GM12878 (cell line): Measurements from ENCODE around the gene PUDP. TPM values are rescaled to one million over a fixed set of nuclear protein-coding genes. Genes with fewer than 3 reads are reported as not detected.

Source experiments
- CUX1 ChIP-seq: IDR thresholded peaks from 2 replicates; pipeline ENCODE4 v1.6.1; 2012; ENCODE audit warnings: improper control_type of control experiment, low read depth, low read length; ENCODE audit not compliant: insufficient replicate concordance
- DPF2 ChIP-seq: fragments of 450-650 bp; IDR thresholded peaks from 2 replicates; pipeline ENCODE4 v1.6.1; 2017; ENCODE audit warnings: mild to moderate bottlenecking
- EP300 ChIP-seq, 2 experiments: fragments of 150-350 bp in 1 of 2; IDR thresholded peaks; 2 replicates each; pipeline ENCODE4 v1.6.1; 2011 to 2012; ENCODE audit warnings: low read depth in 2 of 2, low read length in 2 of 2, borderline replicate concordance in 1 of 2, improper control_type of control experiment in 1 of 2, inconsistent platforms in 1 of 2; ENCODE audit not compliant: control insufficient read depth in 1 of 2
- MTA2 ChIP-seq: fragments of 450-650 bp; IDR thresholded peaks from 2 replicates; pipeline ENCODE4 v1.6.1; 2016; ENCODE audit warnings: low read depth, mild to moderate bottlenecking, moderate library complexity
- RUNX3 ChIP-seq: IDR thresholded peaks from 2 replicates; pipeline ENCODE4 v1.6.1; 2012; ENCODE audit warnings: low read length, inconsistent platforms
- ZBED1 ChIP-seq: IDR thresholded peaks from 2 replicates; pipeline ENCODE4 v1.6.1; 2016; ENCODE audit warnings: borderline replicate concordance
- ZNF384 ChIP-seq: IDR thresholded peaks from 2 replicates; pipeline ENCODE4 v1.6.1; 2012; ENCODE audit warnings: low read depth, mild to moderate bottlenecking, low read length, improper control_type of control experiment, borderline replicate concordance
- polyA plus RNA-seq, 11 experiments: library from polyadenylated mRNA; depleted of rRNA in 4 of 11; unstranded in 6 of 11; stranded (reverse) in 5 of 11; fragments of >200 nt; fragmentation: Nextera tagmentation in 4 of 11; fragmentation: Illumina TruSeq in 1 of 11; extraction: Ambion mirVana in 4 of 11; extraction: Trizol in 1 of 11; gene quantifications; 1 replicate in 1 of 11; 2 replicates in 10 of 11; pipeline versions ENCODE4 v1.2.1 to v1.2.3, GENCODE V29; 2011 to 2016; ENCODE audit warnings: inconsistent platforms in 2 of 11, missing spikeins in 2 of 11, low read depth in 1 of 11
- total RNA-seq, 4 experiments: library from RNA; depleted of rRNA in 3 of 4; stranded (reverse); fragments of >200 nt in 3 of 4; fragmentation: Illumina TruSeq in 1 of 4; extraction: Trizol in 1 of 4; gene quantifications; 2 replicates each; pipeline versions ENCODE4 v1.2.1 to v1.2.3, GENCODE V29; 2013 to 2021

PUDP gene
- total and polyA plus RNA-seq, 10 of the 15 experiments (the other 5 are each of a cell fraction or from before 2014, with no cell fraction given) = 30.8 to 83.5 (median 61.7) TPM

DNA sequence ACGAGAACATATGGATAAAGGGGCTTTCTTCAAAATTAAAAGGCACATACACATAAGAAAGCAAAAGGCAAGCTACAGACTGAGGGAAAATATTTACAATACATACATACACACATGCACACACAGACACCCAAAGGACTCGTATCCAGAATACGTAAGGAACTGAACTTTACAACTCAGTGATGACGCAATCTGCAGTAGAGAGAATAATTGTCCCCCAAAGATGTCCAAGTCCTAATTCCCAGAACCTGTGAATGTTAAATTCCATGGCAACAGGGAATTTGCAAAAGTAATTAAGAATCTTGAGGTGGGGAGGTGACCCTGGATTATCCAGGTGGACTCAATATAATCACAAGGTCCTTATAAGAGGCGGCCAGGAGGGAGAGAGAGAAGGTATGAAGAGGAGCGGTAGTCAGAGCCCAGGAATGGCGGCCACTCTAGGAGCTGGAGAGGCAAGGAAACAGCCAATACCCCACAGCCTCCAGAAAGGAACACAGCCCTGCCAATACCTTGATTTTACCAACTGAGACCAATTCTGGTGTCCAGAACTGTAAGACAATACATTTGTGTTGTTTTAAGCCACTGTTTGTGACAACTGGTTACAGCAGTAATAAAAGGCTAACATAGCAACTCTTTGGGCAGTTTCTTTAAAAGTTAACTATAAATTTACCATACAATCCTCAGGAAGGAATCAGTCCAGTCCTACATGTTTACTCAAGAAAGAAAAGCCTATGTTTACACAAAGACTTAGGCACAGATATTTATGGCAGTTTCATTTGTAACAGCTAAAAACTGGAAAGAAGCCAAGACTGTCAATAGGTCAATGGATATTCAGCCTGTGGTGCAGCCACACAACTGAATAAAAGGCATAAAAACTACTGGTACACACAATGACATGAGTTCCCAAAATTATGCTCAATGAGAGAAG, 27.7 kb downstream of the PUDP start (continued):
- no peak for TF ChIP-seq CUX1
- no peak for TF ChIP-seq ZNF384
- TF ChIP-seq DPF2 = no peak
- TF ChIP-seq EP300 (IDR thresholded peaks at IDR 0.05; ENCODE audit: borderline replicate concordance in 1 of 2, control insufficient read depth in 1 of 2, low read depth in 2 of 2, low read length in 2 of 2) = no peak
- 0 out of 2 replicates have a peak, but pooled peaks have one; percentile 33 for TF ChIP-seq RUNX3
- peak; percentile 25; the same call in 1 of the 2 replicates for TF ChIP-seq MTA2
- TF ChIP-seq ZBED1 = no peak
- TF ChIP-seq, all 136 proteins: peak for 5
